ENCODE data around the gene GTF3C4.

DNA sequence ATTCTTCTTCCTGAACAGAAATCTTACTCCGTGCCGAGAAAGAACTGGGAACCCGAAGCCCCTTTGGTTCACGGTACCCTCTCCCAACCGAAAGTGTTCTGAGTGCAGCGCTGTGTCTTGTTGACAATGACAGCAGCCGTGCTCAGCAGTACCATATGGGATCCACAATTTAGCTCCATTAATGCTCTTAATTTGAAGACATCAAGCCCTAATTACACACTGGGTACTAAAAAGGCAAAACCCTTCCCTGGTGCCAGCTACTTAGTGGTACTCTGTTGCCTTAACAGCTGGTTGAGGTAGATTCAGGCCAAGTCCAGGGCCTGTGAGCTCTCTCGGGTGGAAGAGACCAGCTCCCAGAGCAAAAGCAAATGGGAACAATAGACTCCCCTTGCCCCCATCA is 25.0 kb upstream of the GTF3C4 start:
- TF ChIP-seq, protein P1, sequence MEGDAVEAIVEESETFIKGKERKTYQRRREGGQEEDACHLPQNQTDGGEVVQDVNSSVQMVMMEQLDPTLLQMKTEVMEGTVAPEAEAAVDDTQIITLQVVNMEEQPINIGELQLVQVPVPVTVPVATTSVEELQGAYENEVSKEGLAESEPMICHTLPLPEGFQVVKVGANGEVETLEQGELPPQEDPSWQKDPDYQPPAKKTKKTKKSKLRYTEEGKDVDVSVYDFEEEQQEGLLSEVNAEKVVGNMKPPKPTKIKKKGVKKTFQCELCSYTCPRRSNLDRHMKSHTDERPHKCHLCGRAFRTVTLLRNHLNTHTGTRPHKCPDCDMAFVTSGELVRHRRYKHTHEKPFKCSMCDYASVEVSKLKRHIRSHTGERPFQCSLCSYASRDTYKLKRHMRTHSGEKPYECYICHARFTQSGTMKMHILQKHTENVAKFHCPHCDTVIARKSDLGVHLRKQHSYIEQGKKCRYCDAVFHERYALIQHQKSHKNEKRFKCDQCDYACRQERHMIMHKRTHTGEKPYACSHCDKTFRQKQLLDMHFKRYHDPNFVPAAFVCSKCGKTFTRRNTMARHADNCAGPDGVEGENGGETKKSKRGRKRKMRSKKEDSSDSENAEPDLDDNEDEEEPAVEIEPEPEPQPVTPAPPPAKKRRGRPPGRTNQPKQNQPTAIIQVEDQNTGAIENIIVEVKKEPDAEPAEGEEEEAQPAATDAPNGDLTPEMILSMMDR (conservative IDR thresholded peaks at IDR 0.05; ENCODE audit: low read depth, low read length), result no peak
- no peak for TF ChIP-seq EZH2 (IDR thresholded peaks at IDR 0.05; ENCODE audit: borderline replicate concordance, low read depth, low read length, poor library complexity, severe bottlenecking)

All from A673 (cell line).